Measurements from ENCODE around the gene FOLR3.
A peak's percentile ranks its signal among the peaks of the same experiment; 100 is the strongest.
"Not testable (repeated sequence)": the region's sequence is repeated elsewhere in the genome, so short reads cannot be mapped to it uniquely, and the experiment has no call there.

Gene FOLR3

GRCh38 chr11:72135473-72135872 lies at the start of gene FOLR3:
Gene FOLR3 (plus strand): TSS chr11:72135725. CDS start chr11:72135953, 228 bp downstream.
- not testable (repeated sequence) for DNase-seq (ENCODE audit: low spot score)

- DNase-seq (ENCODE audit: low spot score) = no peak
Observed at GRCh38 chr11:72088076-72088808, 47.3 kb upstream of the FOLR3 start.

- DNase-seq (ENCODE audit: low spot score) = peak; percentile 87
Observed at GRCh38 chr11:72091292-72091691, 44.2 kb upstream of the FOLR3 start.

GRCh38 chr11:72098741-72099140 lies 36.8 kb upstream of the FOLR3 start:
- no peak for DNase-seq (ENCODE audit: low spot score)

- no peak for DNase-seq (ENCODE audit: low spot score)
Observed at GRCh38 chr11:72100009-72100408, 35.5 kb upstream of the FOLR3 start.

GRCh38 chr11:72100462-72100861 lies 35.1 kb upstream of the FOLR3 start:
- DNase-seq (ENCODE audit: low spot score) = no peak

GRCh38 chr11:72102162-72102561 lies 33.4 kb upstream of the FOLR3 start:
- DNase-seq (ENCODE audit: low spot score) = no peak

- DNase-seq (ENCODE audit: low spot score) = no peak
Observed at GRCh38 chr11:72102631-72102945, 32.9 kb upstream of the FOLR3 start.

GRCh38 chr11:72102946-72103753 lies 32.4 kb upstream of the FOLR3 start, which contains the start of gene LAMTOR1:
Gene LAMTOR1 (minus strand): TSS chr11:72103297. CDS start chr11:72103224, 73 bp downstream.
- DNase-seq (ENCODE audit: low spot score) = peak; percentile 98

GRCh38 chr11:72103754-72104167 lies 31.8 kb upstream of the FOLR3 start:
- no peak for DNase-seq (ENCODE audit: low spot score)

- DNase-seq (ENCODE audit: low spot score) = no peak
Observed at GRCh38 chr11:72105888-72106287, 29.6 kb upstream of the FOLR3 start, which contains the start of gene TOMT. Gene TOMT (plus strand): TSS chr11:72105924. CDS start chr11:72105952, 28 bp downstream.

- no peak for DNase-seq (ENCODE audit: low spot score)
Observed at GRCh38 chr11:72111300-72112142, 24.0 kb upstream of the FOLR3 start.

GRCh38 chr11:72112143-72112977 lies 23.2 kb upstream of the FOLR3 start, which contains the start of gene ANAPC15:
Gene ANAPC15 (minus strand): TSS chr11:72112695. CDS start chr11:72111276, 1,419 bp downstream.
- DNase-seq (ENCODE audit: low spot score) = peak; percentile 99

- no peak for DNase-seq (ENCODE audit: low spot score)
Observed at GRCh38 chr11:72112978-72113808, 22.3 kb upstream of the FOLR3 start.

- DNase-seq (ENCODE audit: low spot score) = no peak
Observed at GRCh38 chr11:72114570-72114969, 21.0 kb upstream of the FOLR3 start.

- no peak for DNase-seq (ENCODE audit: low spot score)
Observed at GRCh38 chr11:72116019-72116755, 19.3 kb upstream of the FOLR3 start.

GRCh38 chr11:72119198-72119597 lies 16.3 kb upstream of the FOLR3 start:
- DNase-seq (ENCODE audit: low spot score) = no peak

- DNase-seq (ENCODE audit: low spot score) = no peak
Observed at GRCh38 chr11:72120930-72121329, 14.6 kb upstream of the FOLR3 start.

- no peak for DNase-seq (ENCODE audit: low spot score)
Observed at GRCh38 chr11:72122607-72123006, 12.9 kb upstream of the FOLR3 start.

Measured in Ammon's horn (tissue), 1 donor.